H1 (cell line): ENCODE results near the gene DOCK10.
"Not testable (repeated sequence)": the region's sequence is repeated elsewhere in the genome, so short reads cannot be mapped to it uniquely, and the experiment has no call there.

Experiments
- CEBPB ChIP-seq: IDR thresholded peaks from 2 replicates; pipeline ENCODE4 v1.6.1; 2012; ENCODE audit warnings: low read depth, low read length
- CTCF ChIP-seq, 3 experiments: IDR thresholded peaks; 1 replicate in 2 of 3; 2 replicates in 1 of 3; pipeline versions ENCODE4 v1.5.1 to v1.6.1; 2011; ENCODE audit warnings: low read length in 3 of 3, mild to moderate bottlenecking in 3 of 3, inconsistent platforms in 2 of 3, low read depth in 1 of 3, moderate library complexity in 1 of 3; ENCODE audit not compliant: insufficient read depth in 1 of 3; ENCODE audit errors: control extremely low read depth in 1 of 3
- JUND ChIP-seq: IDR thresholded peaks from 2 replicates; pipeline ENCODE4 v1.6.1; 2011; ENCODE audit warnings: mild to moderate bottlenecking, improper control_type of control experiment, low read length
- POLR2A ChIP-seq, 2 experiments: IDR thresholded peaks; 1 replicate in 1 of 2; 2 replicates in 1 of 2; pipeline ENCODE4 v1.6.1; 2011; ENCODE audit warnings: low read depth in 2 of 2, low read length in 2 of 2, mild to moderate bottlenecking in 2 of 2; ENCODE audit errors: control extremely low read depth in 1 of 2
- SRF ChIP-seq: IDR thresholded peaks from 2 replicates; pipeline ENCODE4 v1.6.1; 2011; ENCODE audit warnings: mild to moderate bottlenecking, low read depth, low read length, moderate library complexity

GRCh38 chr2:225047502-225047901 lies 5.2 kb upstream of the DOCK10 start:
- not testable (repeated sequence) for TF ChIP-seq CEBPB; CTCF (IDR thresholded peaks at IDR 0.05; ENCODE audit: control extremely low read depth in 1 of 3, insufficient read depth in 1 of 3, low read depth in 1 of 3, low read length in 3 of 3); POLR2A (IDR thresholded peaks at IDR 0.05; ENCODE audit: control extremely low read depth in 1 of 2, low read depth in 2 of 2, low read length in 2 of 2); JUND; SRF
